ENCODE measurements around the gene CGNL1. TPM values are rescaled to one million over a fixed set of nuclear protein-coding genes. Genes with fewer than 3 reads are reported as not detected.

Gene CGNL1
- total RNA-seq, 4 donors from 2014 or later = 4.7 to 13.7 (median 7.3) TPM

DNA sequence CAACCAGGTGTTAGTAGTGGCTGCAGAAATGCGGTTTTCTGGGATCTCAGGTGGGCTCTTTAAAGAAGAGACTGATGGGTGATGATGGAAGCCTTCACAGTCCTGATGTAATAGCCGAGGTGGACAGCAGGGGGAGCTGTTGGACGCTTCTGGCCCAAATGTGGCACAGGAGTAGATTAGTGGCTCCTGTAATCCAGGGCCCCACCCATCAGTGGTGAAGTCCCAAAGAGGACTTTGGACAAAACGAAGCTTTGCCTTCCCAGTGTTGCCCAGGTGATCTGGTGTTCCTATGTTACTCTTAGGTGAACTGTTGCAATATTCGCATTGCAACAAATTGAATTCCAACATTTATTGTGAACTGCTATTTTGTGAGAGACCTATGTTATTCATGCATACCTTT lies 183.6 kb downstream of the CGNL1 start:
- peak; percentile 80 for DNase-seq (ENCODE audit: low spot score)
- ATAC-seq (ENCODE audit: low FRiP score) = no peak
- TF ChIP-seq, protein P1, sequence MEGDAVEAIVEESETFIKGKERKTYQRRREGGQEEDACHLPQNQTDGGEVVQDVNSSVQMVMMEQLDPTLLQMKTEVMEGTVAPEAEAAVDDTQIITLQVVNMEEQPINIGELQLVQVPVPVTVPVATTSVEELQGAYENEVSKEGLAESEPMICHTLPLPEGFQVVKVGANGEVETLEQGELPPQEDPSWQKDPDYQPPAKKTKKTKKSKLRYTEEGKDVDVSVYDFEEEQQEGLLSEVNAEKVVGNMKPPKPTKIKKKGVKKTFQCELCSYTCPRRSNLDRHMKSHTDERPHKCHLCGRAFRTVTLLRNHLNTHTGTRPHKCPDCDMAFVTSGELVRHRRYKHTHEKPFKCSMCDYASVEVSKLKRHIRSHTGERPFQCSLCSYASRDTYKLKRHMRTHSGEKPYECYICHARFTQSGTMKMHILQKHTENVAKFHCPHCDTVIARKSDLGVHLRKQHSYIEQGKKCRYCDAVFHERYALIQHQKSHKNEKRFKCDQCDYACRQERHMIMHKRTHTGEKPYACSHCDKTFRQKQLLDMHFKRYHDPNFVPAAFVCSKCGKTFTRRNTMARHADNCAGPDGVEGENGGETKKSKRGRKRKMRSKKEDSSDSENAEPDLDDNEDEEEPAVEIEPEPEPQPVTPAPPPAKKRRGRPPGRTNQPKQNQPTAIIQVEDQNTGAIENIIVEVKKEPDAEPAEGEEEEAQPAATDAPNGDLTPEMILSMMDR (IDR thresholded peaks at IDR 0.05) = peak in 1 of 3 donors; percentile 62

DNA sequence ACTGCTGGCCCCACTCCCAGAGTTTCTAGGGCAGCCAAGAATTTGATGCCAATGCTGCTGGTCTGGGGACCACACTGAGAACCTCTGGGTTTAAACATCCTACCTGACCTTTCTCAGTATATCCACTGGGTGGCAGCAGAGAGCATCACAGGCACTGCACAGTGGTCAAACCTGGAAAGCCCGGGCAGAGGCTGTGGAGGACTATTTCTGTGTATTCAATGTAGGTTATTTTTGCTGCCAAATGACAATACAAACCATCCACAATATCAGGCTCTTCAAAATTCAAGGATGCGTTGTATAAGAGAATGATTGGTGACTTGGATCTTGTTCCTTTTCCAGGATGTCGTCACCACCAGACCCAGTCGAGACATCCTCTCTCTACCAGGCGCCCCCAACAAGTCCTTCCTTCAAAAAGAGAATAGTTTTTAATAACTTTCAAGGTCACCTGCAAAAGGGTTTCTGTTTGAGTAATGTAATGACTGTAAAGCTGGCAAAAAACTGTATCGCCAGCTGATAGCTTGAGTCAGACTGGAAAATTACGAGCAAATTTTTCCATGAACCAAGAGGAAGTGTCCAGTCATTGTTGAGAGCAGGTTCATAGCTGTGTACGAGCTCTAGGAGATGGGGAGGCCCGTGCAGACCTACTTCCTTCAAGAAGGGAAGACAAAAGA lies 184.9 kb downstream of the CGNL1 start:
- TF ChIP-seq, protein P1 (IDR thresholded peaks at IDR 0.05) = peak in 2 of 3 donors; percentile 46 to 69
- peak; percentile 75 for ATAC-seq (ENCODE audit: low FRiP score)
- peak; percentile 46 for DNase-seq (ENCODE audit: low spot score)

DNA sequence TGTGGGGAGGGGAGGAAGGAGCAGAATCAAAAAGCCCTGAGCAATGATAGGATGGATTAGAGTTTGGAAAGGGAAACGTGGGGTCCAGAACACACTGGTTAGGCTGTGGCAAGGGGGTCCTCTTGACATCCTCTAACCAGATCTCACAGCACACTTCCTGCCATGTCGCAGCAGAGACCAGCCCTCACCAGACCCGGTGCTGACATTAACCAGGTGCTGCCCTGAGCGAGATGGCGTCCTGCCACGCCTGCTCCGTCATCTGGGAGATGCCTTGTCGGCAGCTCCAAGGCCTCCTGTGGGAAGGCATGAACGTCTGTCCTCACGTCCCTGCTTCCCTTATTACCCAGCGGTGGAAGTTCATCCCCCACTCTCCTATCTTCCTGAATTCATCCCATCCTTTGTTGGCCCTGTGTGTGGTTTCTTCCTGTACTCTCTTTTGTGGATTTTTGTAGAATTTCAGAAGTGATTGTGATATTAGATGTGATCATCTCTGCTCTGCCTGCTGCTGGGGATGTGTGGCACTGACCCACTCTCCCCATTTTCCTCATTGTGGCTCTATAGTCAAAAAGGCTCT lies 186.0 kb downstream of the CGNL1 start:
- no peak for DNase-seq (ENCODE audit: low spot score)
- no peak for ATAC-seq (ENCODE audit: low FRiP score)
- TF ChIP-seq, protein P1 (IDR thresholded peaks at IDR 0.05) = no peak

DNA sequence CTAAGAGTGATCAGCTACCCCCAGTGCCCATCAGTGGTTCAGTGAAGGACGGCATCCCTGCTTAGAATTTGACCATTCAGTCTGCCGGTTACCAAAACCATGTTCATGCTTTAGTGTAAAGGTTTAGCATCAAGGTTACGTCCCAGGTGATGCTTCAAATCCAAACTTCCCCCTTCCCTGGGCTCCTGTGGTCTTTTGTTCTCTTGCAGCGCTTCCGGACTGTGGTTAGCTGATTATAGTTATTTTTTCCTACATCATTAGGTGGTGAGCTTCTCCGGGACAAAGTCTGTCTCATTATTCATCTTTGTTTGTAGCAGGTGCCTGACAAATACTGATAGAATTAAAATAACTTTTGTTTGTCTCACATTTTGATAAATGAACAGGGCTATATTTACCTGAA lies 187.1 kb downstream of the CGNL1 start:
- no peak for DNase-seq (ENCODE audit: low spot score)
- no peak for ATAC-seq (ENCODE audit: low FRiP score)
- TF ChIP-seq, protein P1 (IDR thresholded peaks at IDR 0.05) = no peak

DNA sequence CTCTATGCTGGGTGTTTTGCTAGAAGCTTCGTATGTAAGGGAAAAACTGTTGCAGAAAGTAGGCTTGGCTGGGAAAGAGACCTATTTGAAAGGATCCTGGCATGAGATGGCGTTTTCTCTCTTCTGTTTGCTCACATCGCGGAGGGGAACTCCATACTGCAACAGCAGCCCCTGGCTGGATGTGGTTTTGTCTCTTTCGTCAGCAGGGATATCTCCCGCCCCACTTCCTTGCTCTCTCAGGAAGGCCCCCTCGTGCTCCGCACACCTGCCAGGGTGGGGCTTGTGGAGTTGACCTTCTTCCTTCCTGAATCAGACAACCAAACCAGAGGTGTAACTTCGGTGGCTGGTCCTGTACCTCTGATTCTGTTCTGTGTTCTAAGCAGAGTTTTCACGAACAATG lies 189.0 kb downstream of the CGNL1 start:
- no peak for DNase-seq (ENCODE audit: low spot score)
- no peak for ATAC-seq (ENCODE audit: low FRiP score)
- TF ChIP-seq, protein P1 (IDR thresholded peaks at IDR 0.05) = no peak

DNA sequence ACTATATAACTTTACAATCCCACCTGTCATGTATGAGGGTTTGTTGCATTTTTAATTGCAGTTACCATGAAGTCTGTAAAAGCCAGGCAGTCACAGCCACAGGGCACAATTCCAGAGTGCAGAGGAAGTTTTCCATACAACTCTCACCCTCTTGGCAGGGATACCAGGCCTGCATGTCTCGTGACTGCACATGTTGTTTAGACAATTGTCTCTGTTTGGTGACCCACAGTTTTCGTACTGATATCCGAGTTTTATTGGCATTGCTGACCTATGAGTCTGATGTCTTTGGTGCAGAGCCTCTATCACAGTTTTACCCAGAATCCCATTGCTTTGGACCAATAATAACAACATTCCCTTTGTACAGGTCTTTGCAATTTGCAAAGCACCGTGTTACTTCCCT lies 190.5 kb downstream of the CGNL1 start:
- DNase-seq (ENCODE audit: low spot score) (no peak), ATAC-seq (ENCODE audit: low FRiP score) (no peak)
- TF ChIP-seq, protein P1 (IDR thresholded peaks at IDR 0.05) = no peak

DNA sequence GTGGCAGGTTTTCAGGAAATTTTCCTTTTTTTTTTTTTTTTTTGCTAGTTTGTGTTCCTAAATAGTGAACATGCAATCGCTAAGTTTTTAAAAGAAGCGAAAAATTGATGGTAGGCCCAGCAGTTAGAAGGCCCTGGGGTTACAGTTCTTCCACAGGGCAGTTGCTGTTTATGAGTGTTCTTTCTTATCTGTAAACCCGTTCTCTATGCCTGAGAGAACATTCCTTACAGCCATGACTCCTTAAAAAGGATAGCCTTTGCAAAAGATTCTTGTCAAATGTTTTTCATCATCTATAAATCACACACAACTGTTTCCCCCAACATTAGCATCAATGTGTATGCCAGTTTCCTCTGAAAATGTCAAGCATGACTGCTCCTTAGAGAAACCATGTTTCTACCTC lies 191.6 kb downstream of the CGNL1 start:
- no peak for DNase-seq (ENCODE audit: low spot score)
- TF ChIP-seq, protein P1 (IDR thresholded peaks at IDR 0.05) = no peak
- ATAC-seq (ENCODE audit: low FRiP score) = no peak
